ENCODE results near the gene ACOX3. TPM values are rescaled to one million over a fixed set of nuclear protein-coding genes. Genes with fewer than 3 reads are reported as not detected.

The ACOX3 gene
- total RNA-seq, 2 experiments from 2014 or later = 24.2 to 27.8 TPM

DNA sequence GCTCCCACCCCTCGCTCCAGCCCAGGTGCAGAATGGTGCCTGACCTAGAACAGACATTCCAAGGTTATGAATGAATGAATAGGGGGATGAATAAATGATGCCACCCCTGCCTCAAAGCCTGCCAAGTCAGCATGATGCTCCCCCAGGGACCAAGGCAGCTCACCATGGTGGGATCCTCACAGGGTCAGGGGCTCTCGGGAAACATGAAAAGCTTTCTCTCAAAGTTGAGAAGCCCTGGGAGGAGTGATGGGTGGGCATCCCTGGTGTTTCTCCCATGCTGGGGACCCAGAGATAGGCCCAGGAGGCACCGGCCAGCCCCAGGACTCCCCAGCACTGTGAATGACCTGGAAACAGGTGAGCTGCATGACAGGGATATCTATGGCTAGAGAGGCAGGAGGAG, 112.1 kb downstream of the ACOX3 start:
- DNase-seq = no peak
- H3K27ac Mint-ChIP-seq = no peak overlapping the region
- no peaks in the 10 kb centered on the region for H3K27me3 Mint-ChIP-seq
- no peaks in the 10 kb centered on the region for H3K4me1 Mint-ChIP-seq (ENCODE audit: low read depth)
- POLR2A ChIA-PET = no interaction called here
- H3K36me3 Mint-ChIP-seq (ENCODE audit: low read depth) = no peaks in the 10 kb centered on the region
- TF ChIP-seq, protein P1, sequence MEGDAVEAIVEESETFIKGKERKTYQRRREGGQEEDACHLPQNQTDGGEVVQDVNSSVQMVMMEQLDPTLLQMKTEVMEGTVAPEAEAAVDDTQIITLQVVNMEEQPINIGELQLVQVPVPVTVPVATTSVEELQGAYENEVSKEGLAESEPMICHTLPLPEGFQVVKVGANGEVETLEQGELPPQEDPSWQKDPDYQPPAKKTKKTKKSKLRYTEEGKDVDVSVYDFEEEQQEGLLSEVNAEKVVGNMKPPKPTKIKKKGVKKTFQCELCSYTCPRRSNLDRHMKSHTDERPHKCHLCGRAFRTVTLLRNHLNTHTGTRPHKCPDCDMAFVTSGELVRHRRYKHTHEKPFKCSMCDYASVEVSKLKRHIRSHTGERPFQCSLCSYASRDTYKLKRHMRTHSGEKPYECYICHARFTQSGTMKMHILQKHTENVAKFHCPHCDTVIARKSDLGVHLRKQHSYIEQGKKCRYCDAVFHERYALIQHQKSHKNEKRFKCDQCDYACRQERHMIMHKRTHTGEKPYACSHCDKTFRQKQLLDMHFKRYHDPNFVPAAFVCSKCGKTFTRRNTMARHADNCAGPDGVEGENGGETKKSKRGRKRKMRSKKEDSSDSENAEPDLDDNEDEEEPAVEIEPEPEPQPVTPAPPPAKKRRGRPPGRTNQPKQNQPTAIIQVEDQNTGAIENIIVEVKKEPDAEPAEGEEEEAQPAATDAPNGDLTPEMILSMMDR (IDR thresholded peaks at IDR 0.05) = no peak
- CTCF ChIA-PET = interaction anchor here (1.0 kb wide), 1 partner anchor 8 kb away, joined by 3 read pairs; no protein-coding TSS in a partner anchor
- ATAC-seq = no peak
- no peaks in the 10 kb centered on the region for H3K9me3 Mint-ChIP-seq
- no peak overlapping the region for H3K4me3 Mint-ChIP-seq
- intact Hi-C loops (cut with micrococcal nuclease) = no loop called here

DNA sequence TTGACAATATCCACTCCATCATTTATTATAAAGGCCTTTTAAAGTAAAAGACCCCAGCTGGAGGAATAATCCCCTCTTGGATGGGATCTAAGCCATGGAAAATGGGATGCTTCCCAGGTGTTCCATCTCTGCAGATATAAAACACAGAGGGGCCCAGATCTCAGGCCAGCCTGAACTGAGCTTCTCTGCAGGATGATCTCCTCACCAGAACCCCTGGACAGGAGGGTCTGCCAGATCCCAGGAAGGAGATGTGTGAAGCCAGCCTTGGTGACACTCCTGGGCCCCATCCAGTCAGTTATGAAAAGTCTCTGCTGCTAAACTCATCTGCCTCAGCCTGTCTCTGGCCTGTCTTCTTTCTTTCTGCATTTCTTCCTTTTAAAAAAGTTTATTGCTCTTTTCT, 114.3 kb downstream of the ACOX3 start:
- ATAC-seq (no peak), DNase-seq (no peak)
- ChIA-PET POLR2A (no interaction called here), CTCF (no interaction called here)
- no peak overlapping the region for H3K4me3 Mint-ChIP-seq
- no peaks in the 10 kb centered on the region for H3K9me3 Mint-ChIP-seq
- H3K36me3 Mint-ChIP-seq (ENCODE audit: low read depth) = no peaks in the 10 kb centered on the region
- no peak overlapping the region for H3K27ac Mint-ChIP-seq
- intact Hi-C loops (cut with micrococcal nuclease) = no loop called here
- TF ChIP-seq, protein P1 (IDR thresholded peaks at IDR 0.05) = no peak
- H3K27me3 Mint-ChIP-seq = no peaks in the 10 kb centered on the region
- H3K4me1 Mint-ChIP-seq (ENCODE audit: low read depth) = no peaks in the 10 kb centered on the region

DNA sequence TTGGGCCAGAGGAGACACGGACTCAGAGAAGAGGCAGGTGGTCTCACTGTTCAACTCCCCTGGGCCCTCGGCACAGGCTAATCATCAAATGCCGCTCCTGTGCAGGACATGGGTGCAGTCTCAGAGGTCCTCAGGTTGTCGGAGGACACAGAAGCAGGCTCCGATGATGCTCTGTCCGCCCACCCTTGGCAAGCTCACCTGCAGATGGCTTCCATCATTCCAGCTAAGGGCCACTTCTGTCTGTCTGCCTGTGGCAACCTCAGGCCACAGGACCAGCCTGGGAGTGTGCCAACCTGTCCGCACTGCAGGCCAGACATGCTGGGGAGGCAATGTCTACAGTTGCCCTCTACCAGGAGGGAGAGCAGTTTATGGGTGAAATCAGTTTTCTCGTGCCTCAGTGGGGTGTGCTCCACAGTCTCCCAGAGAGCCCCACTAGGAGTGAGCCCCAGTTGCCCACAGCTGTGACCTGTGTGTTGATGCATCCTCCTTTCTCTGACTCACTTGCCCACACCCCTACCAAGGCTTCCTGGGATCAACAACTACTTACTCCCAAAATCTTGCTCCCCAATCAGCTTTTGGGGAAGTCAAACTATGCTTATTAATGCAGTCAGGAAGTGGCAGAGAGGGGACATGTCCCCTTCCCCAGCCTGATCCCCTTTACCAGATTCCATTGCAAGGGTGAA, 115.1 kb downstream of the ACOX3 start:
- Mint-ChIP-seq H3K27me3 (no peaks in the 10 kb centered on the region), H3K4me1 (ENCODE audit: low read depth) (no peaks in the 10 kb centered on the region), H3K36me3 (ENCODE audit: low read depth) (no peaks in the 10 kb centered on the region), H3K9me3 (no peaks in the 10 kb centered on the region), H3K27ac (no peak overlapping the region), H3K4me3 (no peak overlapping the region)
- POLR2A ChIA-PET = no interaction called here
- TF ChIP-seq, protein P1 (IDR thresholded peaks at IDR 0.05) = no peak
- ATAC-seq = no peak
- intact Hi-C loops (cut with micrococcal nuclease) = no loop called here
- no peak for DNase-seq
- CTCF ChIA-PET = no interaction called here

DNA sequence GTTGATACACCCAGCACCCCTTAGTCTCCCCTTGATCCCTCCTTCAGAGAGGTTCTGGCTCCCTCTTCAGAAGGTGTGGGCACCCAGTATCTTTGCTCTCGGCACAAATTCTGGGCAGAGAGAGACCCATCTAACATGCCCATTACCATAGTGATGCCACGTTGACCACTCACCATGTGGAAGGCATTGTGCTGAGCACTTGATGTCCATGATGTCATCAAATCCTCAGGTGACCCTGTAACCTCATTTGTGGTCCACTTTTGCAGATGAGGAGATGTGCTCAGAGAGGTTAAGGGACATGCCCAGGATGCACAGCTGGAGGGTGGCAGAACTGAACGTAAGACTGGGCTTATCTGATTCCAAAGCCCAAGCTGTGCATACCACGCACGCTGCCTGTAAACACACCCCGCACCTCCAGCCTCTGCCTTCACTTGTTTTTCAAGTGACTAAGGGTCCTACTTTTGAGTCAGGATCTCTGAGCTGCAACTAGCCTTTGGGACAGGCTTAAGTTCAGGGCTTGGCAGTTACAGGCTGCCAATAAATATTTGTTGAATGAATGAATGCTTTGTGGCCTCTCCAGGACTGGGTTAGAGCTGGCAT, 115.8 kb downstream of the ACOX3 start:
- H3K9me3 Mint-ChIP-seq = no peaks in the 10 kb centered on the region
- H3K4me1 Mint-ChIP-seq (ENCODE audit: low read depth) = no peaks in the 10 kb centered on the region
- no peak overlapping the region for H3K27ac Mint-ChIP-seq
- TF ChIP-seq, protein P1 (IDR thresholded peaks at IDR 0.05) = no peak
- ATAC-seq (no peak), DNase-seq (no peak)
- CTCF ChIA-PET = no interaction called here
- H3K36me3 Mint-ChIP-seq (ENCODE audit: low read depth) = no peaks in the 10 kb centered on the region
- no peak overlapping the region for H3K4me3 Mint-ChIP-seq
- POLR2A ChIA-PET = no interaction called here
- no peaks in the 10 kb centered on the region for H3K27me3 Mint-ChIP-seq
- intact Hi-C loops (cut with micrococcal nuclease) = no loop called here

DNA sequence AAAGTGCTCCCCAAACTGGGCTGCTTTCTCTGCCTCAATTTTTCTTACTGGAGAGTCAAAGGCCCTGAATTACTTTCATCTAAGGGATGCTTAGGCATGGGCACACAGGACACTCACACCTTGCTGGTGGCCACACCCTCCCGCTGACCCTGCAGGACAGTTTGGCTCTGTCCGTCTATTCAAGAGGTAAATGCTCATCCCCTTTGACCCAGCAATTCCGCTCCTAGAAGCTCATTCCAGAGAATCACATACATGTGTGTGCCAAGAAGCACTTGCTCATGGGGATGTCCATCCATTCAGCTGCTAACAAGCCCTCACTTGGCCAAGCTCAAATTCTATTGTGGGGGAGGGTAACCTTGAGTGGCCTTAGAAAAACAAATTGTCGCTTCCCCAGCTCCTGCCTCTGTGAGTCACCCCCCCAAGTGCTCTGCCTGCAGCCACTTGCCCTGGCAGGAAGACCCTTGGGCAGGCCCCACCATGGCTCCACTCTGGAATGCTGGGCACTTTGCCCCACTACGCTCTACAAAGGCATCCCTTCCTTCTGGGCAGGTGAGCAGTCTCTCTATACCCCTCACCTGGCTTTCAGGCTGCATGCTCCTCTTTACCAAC, 116.5 kb downstream of the ACOX3 start:
- H3K27ac Mint-ChIP-seq = no peak overlapping the region
- no peaks in the 10 kb centered on the region for H3K27me3 Mint-ChIP-seq
- ChIA-PET CTCF (no interaction called here), POLR2A (no interaction called here)
- intact Hi-C loops (cut with micrococcal nuclease) = no loop called here
- ATAC-seq = no peak
- no peaks in the 10 kb centered on the region for H3K4me1 Mint-ChIP-seq (ENCODE audit: low read depth)
- TF ChIP-seq, protein P1 (IDR thresholded peaks at IDR 0.05) = no peak
- no peak for DNase-seq
- no peak overlapping the region for H3K4me3 Mint-ChIP-seq
- H3K9me3 Mint-ChIP-seq = no peaks in the 10 kb centered on the region
- H3K36me3 Mint-ChIP-seq (ENCODE audit: low read depth) = no peaks in the 10 kb centered on the region

Data from activated CD8-positive, alpha-beta T cell treated with anti-CD3 and anti-CD28 coated beads for 36 hours (primary cell).